H1 (cell line): ENCODE measurements around the gene SLC26A9. TPM values are rescaled to one million over a fixed set of nuclear protein-coding genes. Genes with fewer than 3 reads are reported as not detected.

ENCODE experiments used
- CTCF ChIA-PET: fragments of 300-600 bp; sonication (Branson Sonifier 250); formaldehyde crosslinking; loops from one replicate; lab custom pipeline; 2021; ENCODE audit not compliant: partially characterized antibody; lab: Charles Lee
- POLR2A ChIA-PET: fragments of 300-600 bp; sonication (Branson Sonifier 250); formaldehyde crosslinking; loops from one replicate; lab custom pipeline; 2021; ENCODE audit warnings: inconsistent platforms; ENCODE audit not compliant: partially characterized antibody; lab: Charles Lee
- DNase-seq, 2 experiments: peaks; one replicate each; pipeline versions ENCODE4 v3.0.0 to v3.0.0-alpha.2; 2010 to 2022; ENCODE audit warnings: low spot score in 2 of 2, low read depth in 1 of 2, mixed read lengths in 1 of 2
- FAIRE-seq: peaks from 2 replicates; lab custom pipeline; 2011; peaks lifted over from hg19 to GRCh38; lab: Jason Lieb, UNC
- H2AFZ ChIP-seq: 2 replicates; pipeline ENCODE4 v1.8.1; 2012; ENCODE audit warnings: low read length, inconsistent platforms
- H2AK5ac ChIP-seq: 2 replicates; pipeline ENCODE4 v1.6.1; 2013; ENCODE audit warnings: low read depth, low read length
- H2BK120ac ChIP-seq: replicated peaks from 2 replicates; pipeline ENCODE3; 2013; ENCODE audit warnings: low read depth, low read length, inconsistent platforms
- H2BK12ac ChIP-seq: 2 replicates; pipeline ENCODE4 v1.6.1; 2013; ENCODE audit warnings: low read depth, low read length
- H2BK15ac ChIP-seq: 2 replicates; pipeline ENCODE4 v1.6.1; 2013; ENCODE audit warnings: low read length
- H2BK20ac ChIP-seq: 2 replicates; pipeline ENCODE4 v1.6.1; 2013; ENCODE audit warnings: low read length
- H2BK5ac ChIP-seq: 2 replicates; pipeline ENCODE4 v1.6.1; 2013; ENCODE audit warnings: low read depth, low read length
- H3K14ac ChIP-seq: 2 replicates; pipeline ENCODE4 v1.6.1; 2013; ENCODE audit warnings: inconsistent platforms; ENCODE audit not compliant: insufficient read length
- H3K18ac ChIP-seq: 2 replicates; pipeline ENCODE4 v1.6.1; 2013; ENCODE audit warnings: low read length; ENCODE audit errors: extremely low read depth
- H3K23ac ChIP-seq: 2 replicates; pipeline ENCODE4 v1.6.1; 2013; ENCODE audit warnings: inconsistent platforms; ENCODE audit not compliant: insufficient read length
- H3K23me2 ChIP-seq: 2 replicates; pipeline ENCODE4 v1.6.1; 2013; ENCODE audit warnings: low read depth, low read length
- H3K27ac ChIP-seq: 2 replicates; pipeline ENCODE4 v1.6.1; 2011; ENCODE audit warnings: low read depth, low read length, inconsistent platforms
- H3K27me3 ChIP-seq, 4 experiments: replicated peaks in 1 of 4; 1 replicate in 1 of 4; 2 replicates in 3 of 4; pipeline versions ENCODE4 v1.6.1 to v1.8.1; 2011 to 2013; ENCODE audit warnings: low read length in 3 of 4, mild to moderate bottlenecking in 3 of 4, inconsistent platforms in 2 of 4, mixed read lengths in 2 of 4, moderate library complexity in 1 of 4; ENCODE audit not compliant: control insufficient read depth in 3 of 4, insufficient read depth in 3 of 4; ENCODE audit errors: extremely low read depth in 1 of 4
- H3K36me3 ChIP-seq, 4 experiments: 2 replicates each; pipeline versions ENCODE4 v1.6.1 to v1.8.1; 2011 to 2013; ENCODE audit warnings: mild to moderate bottlenecking in 4 of 4, low read length in 3 of 4, moderate library complexity in 2 of 4, control low read depth in 1 of 4, inconsistent platforms in 1 of 4; ENCODE audit not compliant: insufficient read depth in 4 of 4, control insufficient read depth in 2 of 4
- H3K4ac ChIP-seq: replicated peaks from 2 replicates; pipeline ENCODE3; 2013; ENCODE audit warnings: low read length, low read depth, mixed read lengths, inconsistent platforms; ENCODE audit not compliant: insufficient read length
- H3K4me1 ChIP-seq, 4 experiments: replicated peaks in 1 of 4; 1 replicate in 1 of 4; 2 replicates in 3 of 4; pipeline versions ENCODE4 v1.6.1 to v1.8.1; 2011 to 2013; ENCODE audit warnings: low read length in 3 of 4, inconsistent platforms in 2 of 4, mixed read lengths in 1 of 4; ENCODE audit not compliant: insufficient read depth in 4 of 4, control insufficient read depth in 3 of 4
- H3K4me2 ChIP-seq, 2 experiments: 2 replicates each; pipeline versions ENCODE4 v1.6.1 to v1.8.1; 2011 to 2013; ENCODE audit warnings: low read depth in 2 of 2, low read length in 2 of 2, control low read depth in 1 of 2, inconsistent platforms in 1 of 2, mild to moderate bottlenecking in 1 of 2; ENCODE audit not compliant: insufficient read depth in 1 of 2
- H3K4me3 ChIP-seq, 4 experiments: fragments of 200-600, 300-600 bp in 1 of 4; sonication (generic), shearing (Covaris generic), sonication (Bioruptor Twin) in 1 of 4; 2 replicates each; pipeline versions ENCODE4 v1.5.1 to v1.8.1; 2011 to 2016; ENCODE audit warnings: low read length in 4 of 4, low read depth in 3 of 4, control low read depth in 2 of 4, inconsistent platforms in 2 of 4, mild to moderate bottlenecking in 2 of 4, mixed read lengths in 1 of 4, moderate library complexity in 1 of 4; ENCODE audit not compliant: insufficient read depth in 2 of 4; ENCODE audit errors: extremely low read depth in 1 of 4
- H3K56ac ChIP-seq: replicated peaks from 2 replicates; pipeline ENCODE3; 2013; ENCODE audit warnings: low read depth, mild to moderate bottlenecking, mixed read lengths, low read length, inconsistent platforms; ENCODE audit not compliant: insufficient read length
- H3K79me1 ChIP-seq: 2 replicates; pipeline ENCODE4 v1.6.1; 2013; ENCODE audit warnings: low read depth, low read length, control low read depth
- H3K79me2 ChIP-seq, 2 experiments: 2 replicates each; pipeline versions ENCODE4 v1.6.1 to v1.8.1; 2012 to 2013; ENCODE audit warnings: low read length in 2 of 2, mild to moderate bottlenecking in 2 of 2, inconsistent platforms in 1 of 2; ENCODE audit not compliant: insufficient read depth in 2 of 2, control insufficient read depth in 1 of 2
- H3K9ac ChIP-seq, 4 experiments: replicated peaks in 1 of 4; 1 replicate in 1 of 4; 2 replicates in 3 of 4; pipeline versions ENCODE4 v1.6.1 to v1.8.1; 2011 to 2013; ENCODE audit warnings: low read depth in 3 of 4, low read length in 3 of 4, control low read depth in 2 of 4, mild to moderate bottlenecking in 2 of 4, moderate library complexity in 2 of 4, inconsistent platforms in 1 of 4; ENCODE audit errors: extremely low read depth in 1 of 4
- H3K9me3 ChIP-seq, 2 experiments: 2 replicates each; pipeline versions ENCODE4 v1.6.1 to v1.8.1; 2012 to 2013; ENCODE audit warnings: mild to moderate bottlenecking in 2 of 2, moderate library complexity in 2 of 2, control low read depth in 1 of 2, inconsistent platforms in 1 of 2, low read depth in 1 of 2, low read length in 1 of 2, mixed read lengths in 1 of 2; ENCODE audit not compliant: insufficient read depth in 2 of 2
- H4K20me1 ChIP-seq, 2 experiments: replicated peaks in 1 of 2; 2 replicates each; pipeline versions ENCODE3 to v1.8.1; 2011 to 2013; ENCODE audit warnings: inconsistent platforms in 2 of 2, low read length in 2 of 2, mild to moderate bottlenecking in 1 of 2; ENCODE audit not compliant: insufficient read depth in 2 of 2, control insufficient read depth in 1 of 2
- H4K5ac ChIP-seq: 2 replicates; pipeline ENCODE4 v1.6.1; 2013; ENCODE audit warnings: low read length, low read depth, mixed read lengths, inconsistent platforms; ENCODE audit not compliant: insufficient read length
- H4K8ac ChIP-seq: 2 replicates; pipeline ENCODE4 v1.8.0; 2013; ENCODE audit warnings: mild to moderate bottlenecking, moderate library complexity, low read length, inconsistent platforms; ENCODE audit not compliant: insufficient read depth; ENCODE audit errors: extremely low read depth
- H4K91ac ChIP-seq: replicated peaks from 2 replicates; pipeline ENCODE3; 2013; ENCODE audit warnings: low read length, mixed read lengths, inconsistent platforms; ENCODE audit not compliant: insufficient read length
- BACH1 ChIP-seq: IDR thresholded peaks from 2 replicates; pipeline ENCODE4 v1.6.1; 2012; ENCODE audit warnings: low read length, improper control_type of control experiment
- CHD2 ChIP-seq: IDR thresholded peaks from 2 replicates; pipeline ENCODE4 v1.6.1; 2012; ENCODE audit warnings: low read length, improper control_type of control experiment
- EGR1 ChIP-seq: IDR thresholded peaks from 2 replicates; pipeline ENCODE4 v1.6.1; 2011; ENCODE audit warnings: low read depth, low read length, borderline replicate concordance
- EZH2 ChIP-seq: fragments of 200-600 bp; sonication (generic); IDR thresholded peaks from 2 replicates; pipeline ENCODE4 v1.7.1; 2012; ENCODE audit warnings: low read depth, mild to moderate bottlenecking, moderate library complexity, low read length, inconsistent platforms; ENCODE audit not compliant: severe bottlenecking
- MAFK ChIP-seq: IDR thresholded peaks from 2 replicates; pipeline ENCODE4 v1.6.1; 2012; ENCODE audit warnings: low read depth, mild to moderate bottlenecking, improper control_type of control experiment, low read length
- NRF1 ChIP-seq: IDR thresholded peaks from 2 replicates; pipeline ENCODE4 v1.6.1; 2011; ENCODE audit warnings: mild to moderate bottlenecking, low read depth, low read length, improper control_type of control experiment
- POLR2A ChIP-seq, 2 experiments: IDR thresholded peaks; 1 replicate in 1 of 2; 2 replicates in 1 of 2; pipeline ENCODE4 v1.6.1; 2011; ENCODE audit warnings: low read depth in 2 of 2, low read length in 2 of 2, mild to moderate bottlenecking in 2 of 2; ENCODE audit errors: control extremely low read depth in 1 of 2
- RBBP5 ChIP-seq: IDR thresholded peaks from 2 replicates; pipeline ENCODE4 v1.7.1; 2012; ENCODE audit warnings: low read depth, mild to moderate bottlenecking, inconsistent platforms, low read length, moderate library complexity, borderline replicate concordance
- SP1 ChIP-seq: IDR thresholded peaks from 2 replicates; pipeline ENCODE4 v1.6.1; 2011; ENCODE audit warnings: low read depth, low read length
- TAF7 ChIP-seq: optimal IDR thresholded peaks from 2 replicates; pipeline ENCODE3; 2011; ENCODE audit warnings: low read depth, mild to moderate bottlenecking, inconsistent platforms, low read length, moderate library complexity, borderline replicate concordance
- WGBS, 2 experiments: shearing (Covaris generic) in 1 of 2; methylation state at CpG; one replicate each; pipeline versions ENCODE4 v1.1.6 to v1.1.7; 2013 to 2015; ENCODE audit warnings: low lambda C conversion rate in 2 of 2, mixed read lengths in 2 of 2, inconsistent platforms in 1 of 2, low coverage in 1 of 2, missing lambda C conversion rate in 1 of 2; ENCODE audit not compliant: insufficient replicate concordance in 2 of 2, insufficient coverage in 1 of 2, insufficient read length in 1 of 2; ENCODE audit errors: extremely low coverage in 1 of 2, missing lambda C conversion rate in 1 of 2; 5-methylcytosine and 5-hydroxymethylcytosine counted together
- polyA plus RNA-seq, 7 experiments: library from polyadenylated mRNA; depleted of rRNA in 3 of 7; stranded (reverse) in 5 of 7; unstranded in 2 of 7; fragments of >200 nt in 5 of 7; fragments of 200-250 nt in 2 of 7; gene quantifications; 1 replicate in 5 of 7; 2 replicates in 1 of 7; 4 replicates in 1 of 7; pipeline versions ENCODE4 v1.2.1 to v1.2.3, GENCODE V29; 2011 to 2013; ENCODE audit warnings: missing spikeins in 2 of 7, mixed read lengths in 2 of 7
- total RNA-seq: library from RNA; stranded (reverse); fragmentation: NEBNext Ultra II Directional; extraction: Animal tissue kit (Norgen Biotek cat#: 25700); gene quantifications from 2 replicates; pipeline ENCODE4 v1.2.1, GENCODE V29; 2021
- TF ChIP-seq, protein P1 (sequence below), 3 experiments: IDR thresholded peaks; 1 replicate in 2 of 3; 2 replicates in 1 of 3; pipeline versions ENCODE4 v1.5.1 to v1.6.1; 2011; ENCODE audit warnings: low read length in 3 of 3, mild to moderate bottlenecking in 3 of 3, inconsistent platforms in 2 of 3, low read depth in 1 of 3, moderate library complexity in 1 of 3; ENCODE audit not compliant: insufficient read depth in 1 of 3; ENCODE audit errors: control extremely low read depth in 1 of 3
- TF ChIP-seq, protein P2 (sequence below): IDR thresholded peaks from 2 replicates; pipeline ENCODE4 v1.6.1; 2011; ENCODE audit warnings: low read depth, mild to moderate bottlenecking, low read length; ENCODE audit not compliant: insufficient read depth

Gene SLC26A9
- total and polyA plus RNA-seq, 2 of the 8 experiments (the other 6 are each of a cell fraction or from before 2014, with no cell fraction given) = not detected

DNA sequence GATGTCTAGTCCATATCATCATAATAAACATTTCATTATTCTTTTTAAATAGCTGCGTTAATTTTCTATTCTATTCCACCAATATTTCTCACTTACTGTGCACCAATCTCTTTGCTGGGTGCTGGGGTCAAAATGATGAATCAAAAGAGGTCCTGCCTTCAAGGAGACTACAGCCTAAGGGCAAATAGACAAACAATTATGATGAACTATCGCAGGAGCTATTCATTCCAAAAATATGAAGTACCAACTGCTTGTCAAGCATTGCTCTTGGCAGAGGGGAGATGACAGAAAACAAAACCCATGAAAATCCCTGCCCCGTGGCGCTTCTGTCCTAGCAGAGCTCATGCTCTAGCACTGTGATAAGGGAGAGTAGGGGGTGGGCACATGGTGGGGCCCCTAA, 28.8 kb upstream of the SLC26A9 start:
- H2BK5ac ChIP-seq = no peak overlapping the region
- FAIRE-seq (no peak), DNase-seq (no peak)
- no peak overlapping the region for H4K8ac ChIP-seq
- H3K27me3 ChIP-seq = no peaks in the 10 kb centered on the region; a peak in 1 of 7 replicates
- no peaks in the 10 kb centered on the region; a peak in 1 of 8 replicates for H3K36me3 ChIP-seq
- peaks cover 0 to 27% of the 10 kb centered on the region in 2 experiments for H4K20me1 ChIP-seq
- no peak overlapping the region for H4K91ac ChIP-seq
- no peak overlapping the region for H2BK20ac ChIP-seq
- ChIA-PET POLR2A (interaction anchor here (0.9 kb wide), 1 partner anchor 11 kb away, joined by 3 read pairs; no protein-coding TSS in a partner anchor), CTCF (interaction anchor here (1.0 to 2.1 kb wide), 9 partner anchors 13 to 313 kb away, joined by 3 to 10 read pairs (median 4); partner anchors contain the start of gene SLC26A9)
- H3K79me1 ChIP-seq = peaks cover 5% of the 10 kb centered on the region
- no peak overlapping the region for H3K4me3 ChIP-seq
- no peak overlapping the region for H3K27ac ChIP-seq
- no peak overlapping the region for H3K4me2 ChIP-seq
- no peak overlapping the region for H3K9ac ChIP-seq
- H4K5ac ChIP-seq = no peak overlapping the region
- H3K23ac ChIP-seq = no peak overlapping the region
- H3K9me3 ChIP-seq = peaks cover 0 to 4% of the 10 kb centered on the region in 2 experiments; a peak in 1 of 4 replicates
- H3K4me1 ChIP-seq = no peaks in the 10 kb centered on the region; a peak in 2 of 7 replicates
- 78 to 100% methylated on average over 1 to 4 of the region's 4 CpGs for WGBS, 2 experiments
- no peak overlapping the region for H2AFZ ChIP-seq
- no peak overlapping the region for H3K56ac ChIP-seq
- no peak overlapping the region for H3K14ac ChIP-seq
- no peak overlapping the region for H2BK12ac ChIP-seq
- H2AK5ac ChIP-seq = no peak overlapping the region
- no peak overlapping the region for H2BK15ac ChIP-seq
- no peaks in the 10 kb centered on the region for H3K79me2 ChIP-seq
- no peak overlapping the region for H3K18ac ChIP-seq
- no peak overlapping the region for H2BK120ac ChIP-seq
- H3K4ac ChIP-seq = no peak overlapping the region
- peaks cover 27% of the 10 kb centered on the region for H3K23me2 ChIP-seq
- no peak for TF ChIP-seq EZH2
- TF ChIP-seq NRF1 = no peak
- TF ChIP-seq MAFK = no peak
- TF ChIP-seq, protein P1, sequence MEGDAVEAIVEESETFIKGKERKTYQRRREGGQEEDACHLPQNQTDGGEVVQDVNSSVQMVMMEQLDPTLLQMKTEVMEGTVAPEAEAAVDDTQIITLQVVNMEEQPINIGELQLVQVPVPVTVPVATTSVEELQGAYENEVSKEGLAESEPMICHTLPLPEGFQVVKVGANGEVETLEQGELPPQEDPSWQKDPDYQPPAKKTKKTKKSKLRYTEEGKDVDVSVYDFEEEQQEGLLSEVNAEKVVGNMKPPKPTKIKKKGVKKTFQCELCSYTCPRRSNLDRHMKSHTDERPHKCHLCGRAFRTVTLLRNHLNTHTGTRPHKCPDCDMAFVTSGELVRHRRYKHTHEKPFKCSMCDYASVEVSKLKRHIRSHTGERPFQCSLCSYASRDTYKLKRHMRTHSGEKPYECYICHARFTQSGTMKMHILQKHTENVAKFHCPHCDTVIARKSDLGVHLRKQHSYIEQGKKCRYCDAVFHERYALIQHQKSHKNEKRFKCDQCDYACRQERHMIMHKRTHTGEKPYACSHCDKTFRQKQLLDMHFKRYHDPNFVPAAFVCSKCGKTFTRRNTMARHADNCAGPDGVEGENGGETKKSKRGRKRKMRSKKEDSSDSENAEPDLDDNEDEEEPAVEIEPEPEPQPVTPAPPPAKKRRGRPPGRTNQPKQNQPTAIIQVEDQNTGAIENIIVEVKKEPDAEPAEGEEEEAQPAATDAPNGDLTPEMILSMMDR (IDR thresholded peaks at IDR 0.05; ENCODE audit: control extremely low read depth in 1 of 3, insufficient read depth in 1 of 3, low read depth in 1 of 3, low read length in 3 of 3) = no peak
- TF ChIP-seq, protein P2, sequence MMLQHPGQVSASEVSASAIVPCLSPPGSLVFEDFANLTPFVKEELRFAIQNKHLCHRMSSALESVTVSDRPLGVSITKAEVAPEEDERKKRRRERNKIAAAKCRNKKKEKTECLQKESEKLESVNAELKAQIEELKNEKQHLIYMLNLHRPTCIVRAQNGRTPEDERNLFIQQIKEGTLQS = no peak
- TF ChIP-seq TAF7 = no peak
- TF ChIP-seq RBBP5 = no peak
- TF ChIP-seq CHD2 = no peak
- no peak for TF ChIP-seq BACH1
- no peak for TF ChIP-seq EGR1
- TF ChIP-seq POLR2A (IDR thresholded peaks at IDR 0.05; ENCODE audit: control extremely low read depth in 1 of 2, low read depth in 2 of 2, low read length in 2 of 2) = no peak
- no peak for TF ChIP-seq SP1
